H9 (cell line): Measurements from ENCODE around the gene TMEM127. TPM values are rescaled to one million over a fixed set of nuclear protein-coding genes. Genes with fewer than 3 reads are reported as not detected.

Experiments used
- DNase-seq: peaks from one replicate; pipeline ENCODE4 v3.0.0-alpha.2; 2017
- H2AFZ ChIP-seq: one replicate; pipeline ENCODE4 v1.6.1; 2013; ENCODE audit warnings: mild to moderate bottlenecking, low read length, control low read depth, moderate library complexity
- H2AK5ac ChIP-seq: 2 replicates; pipeline ENCODE4 v1.6.1; 2013; ENCODE audit warnings: low read length, control low read depth, mixed read lengths; ENCODE audit not compliant: insufficient read length
- H2BK120ac ChIP-seq: one replicate; pipeline ENCODE4 v1.6.1; 2013; ENCODE audit warnings: low read depth, mild to moderate bottlenecking, low read length, control low read depth, inconsistent platforms; ENCODE audit not compliant: poor library complexity, severe bottlenecking
- H2BK12ac ChIP-seq: 2 replicates; pipeline ENCODE4 v1.6.1; 2013; ENCODE audit warnings: low read length, control low read depth, mixed read lengths, low read depth; ENCODE audit not compliant: insufficient read length
- H2BK15ac ChIP-seq: 2 replicates; pipeline ENCODE4 v1.6.1; 2013; ENCODE audit warnings: low read depth, low read length, control low read depth
- H2BK20ac ChIP-seq: one replicate; pipeline ENCODE4 v1.6.1; 2013; ENCODE audit warnings: low read depth, mild to moderate bottlenecking, low read length, control low read depth, inconsistent platforms; ENCODE audit not compliant: poor library complexity, severe bottlenecking
- H2BK5ac ChIP-seq: 2 replicates; pipeline ENCODE4 v1.6.1; 2013; ENCODE audit warnings: low read length, control low read depth, mixed read lengths; ENCODE audit not compliant: insufficient read length
- H3K14ac ChIP-seq: 2 replicates; pipeline ENCODE4 v1.6.1; 2013; ENCODE audit warnings: low read length, control low read depth; ENCODE audit not compliant: insufficient read depth
- H3K18ac ChIP-seq: 2 replicates; pipeline ENCODE4 v1.6.1; 2013; ENCODE audit warnings: low read depth, mild to moderate bottlenecking, mixed read lengths, low read length, control low read depth; ENCODE audit not compliant: insufficient read length
- H3K23ac ChIP-seq: 2 replicates; pipeline ENCODE4 v1.6.1; 2013; ENCODE audit warnings: low read length, control low read depth, mixed read lengths, low read depth; ENCODE audit not compliant: insufficient read length
- H3K23me2 ChIP-seq: 2 replicates; pipeline ENCODE4 v1.6.1; 2013; ENCODE audit warnings: low read depth, mild to moderate bottlenecking, mixed read lengths, low read length, control low read depth; ENCODE audit not compliant: insufficient read length, poor library complexity, severe bottlenecking
- H3K27ac ChIP-seq: 2 replicates; pipeline ENCODE4 v1.5.1; 2013; ENCODE audit warnings: low read length, control low read depth, mixed read lengths, low read depth; ENCODE audit not compliant: insufficient read length
- H3K27me3 ChIP-seq: 2 replicates; pipeline ENCODE4 v1.6.1; 2013; ENCODE audit warnings: low read length, control low read depth, inconsistent platforms; ENCODE audit not compliant: insufficient read depth
- H3K4ac ChIP-seq: 2 replicates; pipeline ENCODE4 v1.6.1; 2013; ENCODE audit warnings: low read depth, mild to moderate bottlenecking, control low read depth, inconsistent platforms, low read length, moderate library complexity
- H3K4me1 ChIP-seq: 2 replicates; pipeline ENCODE4 v1.6.1; 2013; ENCODE audit warnings: low read length, control low read depth, inconsistent platforms; ENCODE audit not compliant: insufficient read depth
- H3K4me2 ChIP-seq: 2 replicates; pipeline ENCODE4 v1.6.1; 2013; ENCODE audit warnings: low read length, control low read depth, mixed read lengths; ENCODE audit not compliant: insufficient read length, insufficient read depth
- H3K56ac ChIP-seq: 2 replicates; pipeline ENCODE4 v1.6.1; 2013; ENCODE audit warnings: low read depth, mild to moderate bottlenecking, mixed read lengths, low read length, control low read depth; ENCODE audit not compliant: insufficient read length
- H3K79me1 ChIP-seq: 2 replicates; pipeline ENCODE4 v1.6.1; 2013; ENCODE audit warnings: low read depth, mild to moderate bottlenecking, moderate library complexity, low read length, control low read depth, inconsistent platforms; ENCODE audit not compliant: insufficient read depth, poor library complexity, severe bottlenecking
- H3K79me2 ChIP-seq: 2 replicates; pipeline ENCODE4 v1.6.1; 2013; ENCODE audit warnings: low read length, control low read depth, inconsistent platforms; ENCODE audit not compliant: insufficient read depth
- H3K9ac ChIP-seq: 2 replicates; pipeline ENCODE4 v1.6.1; 2013; ENCODE audit warnings: low read length, control low read depth, mixed read lengths; ENCODE audit not compliant: insufficient read length; ENCODE audit errors: extremely low read depth
- H3K9me3 ChIP-seq: one replicate; pipeline ENCODE4 v1.6.1; 2013; ENCODE audit warnings: low read depth, low read length, inconsistent platforms; ENCODE audit not compliant: control insufficient read depth
- H3T11ph ChIP-seq: one replicate; pipeline ENCODE4 v1.6.1; 2013; ENCODE audit warnings: mild to moderate bottlenecking, low read length, control low read depth, inconsistent platforms
- H4K20me1 ChIP-seq: one replicate; pipeline ENCODE4 v1.6.1; 2013; ENCODE audit not compliant: control insufficient read depth, insufficient read length, insufficient read depth
- H4K5ac ChIP-seq: 2 replicates; pipeline ENCODE4 v1.6.1; 2013; ENCODE audit warnings: low read depth, mild to moderate bottlenecking, mixed read lengths, low read length, control low read depth; ENCODE audit not compliant: insufficient read length
- H4K8ac ChIP-seq: replicated peaks from 2 replicates; pipeline ENCODE4 v1.6.1; 2013; ENCODE audit warnings: low read length, control low read depth, mixed read lengths, low read depth; ENCODE audit not compliant: insufficient read length
- H4K91ac ChIP-seq: 2 replicates; pipeline ENCODE4 v1.6.1; 2013; ENCODE audit warnings: low read depth, mild to moderate bottlenecking, moderate library complexity, mixed read lengths, low read length, control low read depth; ENCODE audit not compliant: insufficient read length
- H3K27ac Mint-ChIP-seq, 3 experiments: 2 replicates in 2 of 3; 3 replicates in 1 of 3; pipeline ENCODE4 v1.8.0; 2020 to 2021; ENCODE audit warnings: mixed read lengths in 3 of 3, mild to moderate bottlenecking in 1 of 3, moderate library complexity in 1 of 3
- H3K27me3 Mint-ChIP-seq: 2 replicates; pipeline ENCODE4 v1.8.0; 2021; ENCODE audit warnings: low read depth, mild to moderate bottlenecking, moderate library complexity, mixed read lengths
- H3K36me3 Mint-ChIP-seq, 3 experiments: 2 replicates in 2 of 3; 3 replicates in 1 of 3; pipeline ENCODE4 v1.8.0; 2020 to 2021; ENCODE audit warnings: low read depth in 3 of 3, mixed read lengths in 3 of 3; ENCODE audit not compliant: insufficient read depth in 1 of 3
- H3K4me1 Mint-ChIP-seq, 2 experiments: 2 replicates each; pipeline ENCODE4 v1.8.0; 2020; ENCODE audit warnings: mixed read lengths in 2 of 2
- H3K4me3 Mint-ChIP-seq, 2 experiments: 2 replicates in 1 of 2; 3 replicates in 1 of 2; pipeline ENCODE4 v1.8.0; 2020 to 2021; ENCODE audit warnings: mild to moderate bottlenecking in 2 of 2, mixed read lengths in 2 of 2, moderate library complexity in 1 of 2
- H3K9me3 Mint-ChIP-seq, 2 experiments: 2 replicates in 1 of 2; 3 replicates in 1 of 2; pipeline ENCODE4 v1.8.0; 2020; ENCODE audit warnings: mild to moderate bottlenecking in 2 of 2, mixed read lengths in 2 of 2, moderate library complexity in 1 of 2
- CTCF ChIP-seq: fragments of 200-600 bp; sonication (generic); conservative IDR thresholded peaks from 3 replicates; pipeline ENCODE4 v1.8.0; 2021; ENCODE audit warnings: antibody characterized with exemption, mild to moderate bottlenecking
- WGBS: extraction: QIAGEN DNeasy Blood & Tissue Kit; methylation state at CpG from one replicate; pipeline ENCODE4 v1.1.7; 2013; ENCODE audit warnings: missing lambda C conversion rate, low lambda C conversion rate, mixed read lengths; ENCODE audit not compliant: insufficient read length; ENCODE audit errors: extremely low coverage; 5-methylcytosine and 5-hydroxymethylcytosine counted together
- total RNA-seq: library from RNA; stranded (reverse); gene quantifications from 2 replicates; pipeline ENCODE4 v1.2.1, GENCODE V29; 2021

TMEM127 gene
- total RNA-seq, 1 experiment from 2014 or later = 30.1 TPM

DNA sequence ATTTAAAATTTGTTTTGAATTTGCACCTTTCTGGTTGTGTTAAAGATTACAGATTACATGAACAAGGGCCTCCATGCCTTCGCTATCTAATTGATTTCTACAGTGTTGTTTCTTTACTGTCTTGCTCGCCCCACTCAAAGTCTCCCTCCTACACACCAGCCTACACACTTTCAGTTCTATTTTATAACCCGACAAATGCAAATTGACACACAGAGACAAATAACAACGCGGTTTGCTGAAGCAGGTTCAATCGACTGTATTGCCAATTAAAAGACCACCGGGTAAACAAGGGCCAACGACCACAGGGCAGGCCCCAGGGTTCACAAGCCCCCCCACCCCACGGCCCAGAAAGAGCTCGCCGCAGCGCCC, 58.0 kb downstream of the TMEM127 start:
- Histone ChIP-seq H3T11ph (no peak overlapping the region), H3K79me1 (no peaks in the 10 kb centered on the region), H2BK5ac (no peak overlapping the region), H2AK5ac (no peak overlapping the region), H3K27me3 (no peaks in the 10 kb centered on the region), H4K91ac (no peak overlapping the region), H2BK20ac (no peak overlapping the region), H3K4ac (no peak overlapping the region), H3K56ac (no peak overlapping the region), H3K27ac (no peak overlapping the region), H4K8ac (no peak overlapping the region), H3K9ac (peak overlapping the region; percentile 86), H3K79me2 (peaks cover 47% of the 10 kb centered on the region), H3K18ac (peak overlapping the region; percentile 44), H3K23me2 (peaks cover 10% of the 10 kb centered on the region), H2BK12ac (no peak overlapping the region), H4K20me1 (no peaks in the 10 kb centered on the region), H3K4me2 (peak overlapping the region; percentile 90), H3K4me1 (peaks cover 6% of the 10 kb centered on the region; the same call in 1 of the 2 replicates), H2AFZ (no peak overlapping the region), H2BK120ac (no peak overlapping the region), H3K9me3 (no peaks in the 10 kb centered on the region), H3K14ac (peak overlapping the region; percentile 81; the same call in 1 of the 2 replicates), H2BK15ac (no peak overlapping the region), H3K23ac (peak overlapping the region; percentile 26), H4K5ac (no peak overlapping the region)
- no CpG with 5 or more reads among the region's 12 CpGs for WGBS
- TF ChIP-seq CTCF = no peak
- H3K9me3 Mint-ChIP-seq = peaks cover 0 to 3% of the 10 kb centered on the region in 2 experiments; a peak in 2 of 5 replicates
- peaks cover 9 to 17% (median 15%) of the 10 kb centered on the region in 3 experiments; a peak in 6 of 7 replicates for H3K36me3 Mint-ChIP-seq
- no peaks in the 10 kb centered on the region for H3K27me3 Mint-ChIP-seq
- peak overlapping the region; percentile 82 to 99 for H3K4me3 Mint-ChIP-seq
- H3K4me1 Mint-ChIP-seq = peaks cover 51 to 54% of the 10 kb centered on the region in 2 experiments
- no peak for DNase-seq
- H3K27ac Mint-ChIP-seq = peak overlapping the region; percentile 21 to 91 (median 76); a peak in 6 of 7 replicates
